Activated CD8-positive, alpha-beta T cell treated with anti-CD3 and anti-CD28 coated beads for 36 hours (primary cell): Measurements from ENCODE around the gene TSPAN31. TPM values are rescaled to one million over a fixed set of nuclear protein-coding genes. Genes with fewer than 3 reads are reported as not detected.

Experiments used
- microRNA-seq: library from miRNA; unstranded; fragments of <30 nt; microRNA quantifications from one replicate; pipeline ENCODE4 v1.2.0, GENCODE V29; 2022; ENCODE audit warnings: borderline microRNAs expressed, borderline replicate concordance
- total RNA-seq, 2 experiments: library from RNA; stranded (reverse); gene quantifications; one replicate each; pipeline ENCODE4 v1.2.3, GENCODE V29; 2021

TSPAN31 gene
- total RNA-seq, 2 experiments from 2014 or later = 6.9 to 7.5 TPM

Small RNA genes lying within 50 kb of the gene (microRNA-seq; reads per million reads assigned to microRNA genes)
- not detected for gene MIR6759

Other genes starting within 250 kb of the TSPAN31 start
- gene DDIT3, start 224.5 kb upstream of the TSPAN31 start, total RNA-seq = 10 to 100 TPM; 28.0 TPM
- 10 to 100 TPM; 46.5 to 47.3 TPM for gene MBD6, start 222.2 kb upstream of the TSPAN31 start, total RNA-seq
- 10 to 100 TPM; 66.2 to 68.6 TPM for gene DCTN2, start 197.8 kb upstream of the TSPAN31 start, total RNA-seq
- 1 to 10 TPM; 1.2 to 1.3 TPM for gene KIF5A, start 195.0 kb upstream of the TSPAN31 start, total RNA-seq
- gene PIP4K2C, start 153.8 kb upstream of the TSPAN31 start, total RNA-seq = 10 to 100 TPM; 10.7 to 12.3 TPM
- 10 to 100 TPM; 13.7 to 15.1 TPM for gene DTX3, start 140.2 kb upstream of the TSPAN31 start, total RNA-seq
- gene ARHGEF25, start 133.6 kb upstream of the TSPAN31 start, total RNA-seq = 1 to 10 TPM; 1.1 to 1.2 TPM
- 1 to 10 TPM in 1 of 2 experiments, under 1 TPM in 1; 0.61 to 1.4 TPM for gene B4GALNT1, start 111.8 kb upstream of the TSPAN31 start, total RNA-seq
- 10 to 100 TPM; 53.0 to 56.3 TPM for gene OS9, start 50.9 kb upstream of the TSPAN31 start, total RNA-seq
- gene AGAP2, start 6.3 kb upstream of the TSPAN31 start, total RNA-seq = 10 to 100 TPM; 22.4 TPM
- gene CDK4, start 7.3 kb downstream of the TSPAN31 start, total RNA-seq = 100 to 1,000 TPM; 218 to 221 TPM
- 10 to 100 TPM; 23.4 to 24.3 TPM for gene MARCHF9, start 10.1 kb downstream of the TSPAN31 start, total RNA-seq
- 1 to 10 TPM; 7.6 to 7.9 TPM for gene CYP27B1, start 22.0 kb downstream of the TSPAN31 start, total RNA-seq
- 10 to 100 TPM; 29.6 to 34.1 TPM for gene METTL1, start 27.1 kb downstream of the TSPAN31 start, total RNA-seq
- 1 to 10 TPM; 4.0 to 4.3 TPM for gene EEF1AKMT3, start 27.6 kb downstream of the TSPAN31 start, total RNA-seq
- gene TSFM, start 37.7 kb downstream of the TSPAN31 start, total RNA-seq = 10 to 100 TPM; 46.3 to 47.3 TPM
- gene AVIL, start 73.7 kb downstream of the TSPAN31 start, total RNA-seq = under 1 TPM; 0.34 to 0.49 TPM
- gene CTDSP2, start 101.7 kb downstream of the TSPAN31 start, total RNA-seq = 10 to 100 TPM; 67.1 to 67.2 TPM
- 10 to 100 TPM; 15.8 to 16.7 TPM for gene ATP23, start 196.5 kb downstream of the TSPAN31 start, total RNA-seq